ENCODE results near the gene MRPL36.
"Not testable (repeated sequence)": the region's sequence is repeated elsewhere in the genome, so short reads cannot be mapped to it uniquely, and the experiment has no call there.

Gene MRPL36

GRCh38 chr5:1799602-1800471, at the start of gene MRPL36:
MRPL36 (minus strand) TSS chr5:1799837; CDS start chr5:1798935, 902 bp downstream.
- peak; percentile 94 for DNase-seq

GRCh38 chr5:1847611-1848010, 48.0 kb upstream of the MRPL36 start:
- no peak for DNase-seq

- DNase-seq, result no peak
Measured at GRCh38 chr5:1847056-1847455, 47.4 kb upstream of the MRPL36 start.

GRCh38 chr5:1846583-1846982, 46.9 kb upstream of the MRPL36 start:
- no peak for DNase-seq

- DNase-seq, result no peak
Measured at GRCh38 chr5:1845696-1846095, 46.1 kb upstream of the MRPL36 start.

GRCh38 chr5:1844708-1845436, 45.2 kb upstream of the MRPL36 start:
- DNase-seq, result no peak

GRCh38 chr5:1843761-1844160, 44.1 kb upstream of the MRPL36 start:
- DNase-seq, result not testable (repeated sequence)

- no peak for DNase-seq
Measured at GRCh38 chr5:1842004-1842819, 42.6 kb upstream of the MRPL36 start.

- no peak for DNase-seq
Measured at GRCh38 chr5:1840741-1841521, 41.3 kb upstream of the MRPL36 start.

- DNase-seq, result no peak
Measured at GRCh38 chr5:1840071-1840547, 40.5 kb upstream of the MRPL36 start.

GRCh38 chr5:1838013-1838412, 38.4 kb upstream of the MRPL36 start:
- DNase-seq, result no peak

GRCh38 chr5:1836891-1837880, 37.5 kb upstream of the MRPL36 start:
- DNase-seq, result no peak

GRCh38 chr5:1836176-1836890, 36.7 kb upstream of the MRPL36 start:
- DNase-seq, result no peak

GRCh38 chr5:1835431-1835830, 35.8 kb upstream of the MRPL36 start:
- no peak for DNase-seq

- no peak for DNase-seq
Measured at GRCh38 chr5:1834721-1835429, 35.2 kb upstream of the MRPL36 start.

GRCh38 chr5:1834022-1834551, 34.5 kb upstream of the MRPL36 start:
- no peak for DNase-seq

- no peak for DNase-seq
Measured at GRCh38 chr5:1833264-1834021, 33.8 kb upstream of the MRPL36 start.

GRCh38 chr5:1832511-1833250, 33.0 kb upstream of the MRPL36 start:
- DNase-seq, result no peak
